Measurements from ENCODE around the gene CCDC169. TPM values are rescaled to one million over a fixed set of nuclear protein-coding genes. Genes with fewer than 3 reads are reported as not detected.
"Not testable (repeated sequence)": the region's sequence is repeated elsewhere in the genome, so short reads cannot be mapped to it uniquely, and the experiment has no call there.

The CCDC169 gene
- 2.7 TPM for total RNA-seq

GRCh38 chr13:36297366-36298338 lies at the start of gene CCDC169:
TSS of gene CCDC169 (minus strand) at chr13:36297814. CDS start at chr13:36297719, 95 bp downstream.
- DNase-seq: peak; percentile 50

GRCh38 chr13:36346222-36347083 lies 48.8 kb upstream of the CCDC169 start, which contains the start of gene SPART:
TSS of gene SPART (minus strand) at chr13:36346394. CDS start at chr13:36335830, 10,564 bp downstream.
- peak; percentile 93 for DNase-seq

GRCh38 chr13:36345438-36346221 lies 48.0 kb upstream of the CCDC169 start:
- peak; percentile 58 for DNase-seq

GRCh38 chr13:36344886-36345437 lies 47.3 kb upstream of the CCDC169 start:
- DNase-seq: no peak

GRCh38 chr13:36344173-36344572 lies 46.6 kb upstream of the CCDC169 start:
- no peak for DNase-seq

GRCh38 chr13:36343766-36344165 lies 46.2 kb upstream of the CCDC169 start:
- no peak for DNase-seq

- DNase-seq: no peak
Observed at GRCh38 chr13:36342715-36343114, 45.1 kb upstream of the CCDC169 start.

GRCh38 chr13:36341718-36342117 lies 44.1 kb upstream of the CCDC169 start:
- DNase-seq: no peak

GRCh38 chr13:36339600-36340155 lies 42.1 kb upstream of the CCDC169 start:
- no peak for DNase-seq

GRCh38 chr13:36337938-36338641 lies 40.5 kb upstream of the CCDC169 start:
- no peak for DNase-seq

GRCh38 chr13:36332986-36333385 lies 35.4 kb upstream of the CCDC169 start:
- DNase-seq: no peak

- DNase-seq: not testable (repeated sequence)
Observed at GRCh38 chr13:36332255-36332654, 34.6 kb upstream of the CCDC169 start.

- no peak for DNase-seq
Observed at GRCh38 chr13:36331280-36331679, 33.7 kb upstream of the CCDC169 start.

- no peak for DNase-seq
Observed at GRCh38 chr13:36329361-36329760, 31.7 kb upstream of the CCDC169 start.

- no peak for DNase-seq
Observed at GRCh38 chr13:36328821-36329220, 31.2 kb upstream of the CCDC169 start.

GRCh38 chr13:36325912-36326311 lies 28.3 kb upstream of the CCDC169 start:
- DNase-seq: no peak

- not testable (repeated sequence) for DNase-seq
Observed at GRCh38 chr13:36324881-36325280, 27.3 kb upstream of the CCDC169 start.

GRCh38 chr13:36323951-36324566 lies 26.4 kb upstream of the CCDC169 start:
- no peak for DNase-seq

- no peak for DNase-seq
Observed at GRCh38 chr13:36323408-36323807, 25.8 kb upstream of the CCDC169 start.

- not testable (repeated sequence) for DNase-seq
Observed at GRCh38 chr13:36319793-36320192, 22.2 kb upstream of the CCDC169 start.

Measured in occipital lobe (tissue), 2 donors.